ENCODE measurements around the gene CCDC178. TPM values are rescaled to one million over a fixed set of nuclear protein-coding genes. Genes with fewer than 3 reads are reported as not detected.

The CCDC178 gene
- total RNA-seq, 1 experiment from 2014 or later = not detected

DNA sequence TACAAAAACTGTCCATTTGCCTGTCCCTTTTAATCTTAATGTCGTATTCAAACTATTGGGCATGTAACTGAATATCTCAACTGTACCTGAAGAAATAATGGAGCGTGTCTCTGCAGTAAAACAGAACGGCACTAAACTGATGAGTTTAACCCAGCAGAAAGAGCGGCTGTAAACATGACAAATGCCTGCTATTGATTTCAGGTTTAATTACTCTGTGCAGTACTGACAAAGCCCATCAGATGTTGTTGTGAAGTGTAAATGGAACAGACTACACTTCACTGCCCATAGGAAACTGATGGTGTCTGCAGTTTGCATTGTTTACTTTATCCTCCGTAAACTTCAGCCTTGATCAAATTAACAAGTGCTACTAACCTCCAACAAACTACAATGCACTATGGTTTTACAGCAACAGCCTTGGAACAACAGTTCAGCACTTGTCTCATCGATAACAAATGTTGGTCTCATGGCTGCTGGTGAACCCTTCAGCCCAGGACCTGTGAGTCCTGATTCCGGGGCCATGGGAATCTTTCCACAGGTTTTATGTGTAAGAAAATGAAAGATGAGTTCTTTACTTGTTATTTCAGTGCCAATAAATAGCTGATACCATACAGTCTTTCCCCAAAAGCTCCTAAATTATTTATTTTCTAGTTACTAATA is 316.5 kb downstream of the CCDC178 start:
- Histone ChIP-seq H3K79me2 (ENCODE audit: insufficient read depth, low read length) (no peaks in the 10 kb centered on the region), H3K27ac (ENCODE audit: low read depth, low read length) (no peak overlapping the region), H3K36me3 (ENCODE audit: control insufficient read depth in 1 of 2, insufficient read depth in 2 of 2, low read length in 2 of 2) (no peaks in the 10 kb centered on the region), H3K9me3 (ENCODE audit: control insufficient read depth in 1 of 2, insufficient read depth in 1 of 2, low read depth in 1 of 2, low read length in 2 of 2) (peaks cover 0 to 4% of the 10 kb centered on the region in 2 experiments; a peak in 2 of 4 replicates), H3K4me2 (ENCODE audit: low read length) (no peak overlapping the region), H4K20me1 (ENCODE audit: insufficient read depth) (no peaks in the 10 kb centered on the region), H3K4me1 (ENCODE audit: control insufficient read depth in 1 of 2, insufficient read depth in 2 of 2, low read length in 2 of 2) (no peaks in the 10 kb centered on the region), H3K27me3 (ENCODE audit: insufficient read depth, low read length) (no peaks in the 10 kb centered on the region), H2AFZ (ENCODE audit: low read depth, low read length, poor library complexity, severe bottlenecking) (no peak overlapping the region), H3K4me3 (replicated peaks in 1 of 2; ENCODE audit: low read depth in 1 of 2, low read length in 2 of 2) (no peak overlapping the region), H3K9me2 (ENCODE audit: insufficient read depth) (no peaks in the 10 kb centered on the region), H3K9ac (ENCODE audit: low read length) (no peak overlapping the region)
- ATAC-seq = no peak
- intact Hi-C loops (cut with micrococcal nuclease) = no loop called here
- POLR2A ChIA-PET = no interaction called here
- DNase-seq (ENCODE audit: low read depth, low spot score) = no peak
- no TSS peak for BruUV-seq (replicated peaks)
- RAD21 ChIA-PET (ENCODE audit: low non-redundant PET in 1 of 2, low total read pairs in 2 of 2, uncharacterized antibody in 2 of 2, unreplicated experiment in 2 of 2) = no interaction called here
- no peak for TF ChIP-seq SRF (IDR thresholded peaks at IDR 0.05; ENCODE audit: low read depth)
- no peak for TF ChIP-seq SP1 (IDR thresholded peaks at IDR 0.05; ENCODE audit: low read depth)
- no peak for TF ChIP-seq MAX (IDR thresholded peaks at IDR 0.05)
- TF ChIP-seq SIN3A (IDR thresholded peaks at IDR 0.05; ENCODE audit: low read depth) = no peak
- no peak for TF ChIP-seq EGR1 (IDR thresholded peaks at IDR 0.05; ENCODE audit: low read depth)
- TF ChIP-seq CTCF (IDR thresholded peaks at IDR 0.05 in 2 of 3, conservative IDR thresholded peaks at IDR 0.05 in 1 of 3; ENCODE audit: borderline replicate concordance in 1 of 3, insufficient read depth in 1 of 3, low read depth in 2 of 3, low read length in 2 of 3) = no peak
- no peak for TF ChIP-seq TCF7L2 (IDR thresholded peaks at IDR 0.05; ENCODE audit: borderline replicate concordance, extremely low read depth, insufficient read depth, insufficient read length)
- TF ChIP-seq EZH2phosphoT487 (IDR thresholded peaks at IDR 0.05; ENCODE audit: borderline replicate concordance) = no peak
- CTCF ChIA-PET = no interaction called here

Measured in HCT116 (cell line).